Endothelial cell (in vitro differentiated cells): ENCODE results near the gene C11orf68. TPM values are rescaled to one million over a fixed set of nuclear protein-coding genes. Genes with fewer than 3 reads are reported as not detected.
A peak's percentile ranks its signal among the peaks of the same experiment; 100 is the strongest.

Experiments
- DNase-seq: peaks from one replicate; pipeline ENCODE4 v3.0.0; 2021; ENCODE audit warnings: low spot score
- H3K27ac Mint-ChIP-seq: one replicate; pipeline ENCODE4 v1.8.0; 2021; ENCODE audit warnings: mixed read lengths, inconsistent platforms; ENCODE audit not compliant: unreplicated experiment
- H3K27me3 Mint-ChIP-seq: one replicate; pipeline ENCODE4 v1.8.0; 2021; ENCODE audit warnings: mild to moderate bottlenecking, moderate library complexity, mixed read lengths, inconsistent platforms; ENCODE audit not compliant: unreplicated experiment
- H3K36me3 Mint-ChIP-seq: one replicate; pipeline ENCODE4 v1.8.0; 2021; ENCODE audit warnings: mild to moderate bottlenecking, low read depth, mixed read lengths, inconsistent platforms; ENCODE audit not compliant: unreplicated experiment
- H3K4me1 Mint-ChIP-seq: one replicate; pipeline ENCODE4 v1.8.0; 2021; ENCODE audit warnings: mild to moderate bottlenecking, mixed read lengths, inconsistent platforms; ENCODE audit not compliant: unreplicated experiment
- H3K4me3 Mint-ChIP-seq: one replicate; pipeline ENCODE4 v1.8.0; 2021; ENCODE audit warnings: mild to moderate bottlenecking, mixed read lengths, inconsistent platforms; ENCODE audit not compliant: unreplicated experiment
- H3K9me3 Mint-ChIP-seq: one replicate; pipeline ENCODE4 v1.8.0; 2021; ENCODE audit warnings: mixed read lengths, inconsistent platforms; ENCODE audit not compliant: unreplicated experiment
- total RNA-seq: library from RNA; stranded (reverse); fragmentation: NEBNext Ultra II Directional; extraction: Animal tissue kit (Norgen Biotek cat#: 25700); gene quantifications from one replicate; pipeline ENCODE4 v1.2.1, GENCODE V29; 2021; ENCODE audit not compliant: unreplicated experiment
- TF ChIP-seq, protein P1 (sequence below): fragments of 200-600 bp; sonication (generic); IDR thresholded peaks from one replicate; pipeline ENCODE4 v1.5.0; 2021; ENCODE audit warnings: antibody characterized with exemption; ENCODE audit not compliant: unreplicated experiment

Gene C11orf68
- total RNA-seq, 1 donor from 2014 or later: 31.1 TPM

DNA sequence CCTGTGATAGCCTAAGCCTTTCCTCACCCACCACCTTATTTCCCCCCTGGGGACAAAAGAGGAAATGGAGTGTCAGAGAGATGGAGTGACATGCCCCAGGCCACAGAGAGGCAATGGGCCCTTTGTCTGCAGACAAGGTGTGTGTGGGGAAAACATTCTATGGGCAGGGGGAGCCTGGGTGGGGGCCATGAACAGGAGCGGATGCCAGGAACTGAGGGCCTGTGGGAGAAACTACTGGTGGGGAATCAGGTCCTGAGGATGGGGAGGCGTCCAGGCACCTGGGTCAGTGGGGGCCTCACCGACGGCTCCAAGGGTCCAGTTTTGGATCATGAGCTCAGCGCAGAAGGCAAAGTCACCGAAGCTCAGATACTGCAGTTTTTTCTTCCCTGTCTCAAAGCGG lies 33.6 kb downstream of the C11orf68 start:
- Mint-ChIP-seq H3K9me3 (no peaks in the 10 kb centered on the region), H3K4me1 (peaks cover 28% of the 10 kb centered on the region), H3K27me3 (peaks cover 25% of the 10 kb centered on the region), H3K4me3 (peak overlapping the region; percentile 18), H3K27ac (no peak overlapping the region), H3K36me3 (peaks cover 20% of the 10 kb centered on the region)
- DNase-seq: no peak
- TF ChIP-seq, protein P1, sequence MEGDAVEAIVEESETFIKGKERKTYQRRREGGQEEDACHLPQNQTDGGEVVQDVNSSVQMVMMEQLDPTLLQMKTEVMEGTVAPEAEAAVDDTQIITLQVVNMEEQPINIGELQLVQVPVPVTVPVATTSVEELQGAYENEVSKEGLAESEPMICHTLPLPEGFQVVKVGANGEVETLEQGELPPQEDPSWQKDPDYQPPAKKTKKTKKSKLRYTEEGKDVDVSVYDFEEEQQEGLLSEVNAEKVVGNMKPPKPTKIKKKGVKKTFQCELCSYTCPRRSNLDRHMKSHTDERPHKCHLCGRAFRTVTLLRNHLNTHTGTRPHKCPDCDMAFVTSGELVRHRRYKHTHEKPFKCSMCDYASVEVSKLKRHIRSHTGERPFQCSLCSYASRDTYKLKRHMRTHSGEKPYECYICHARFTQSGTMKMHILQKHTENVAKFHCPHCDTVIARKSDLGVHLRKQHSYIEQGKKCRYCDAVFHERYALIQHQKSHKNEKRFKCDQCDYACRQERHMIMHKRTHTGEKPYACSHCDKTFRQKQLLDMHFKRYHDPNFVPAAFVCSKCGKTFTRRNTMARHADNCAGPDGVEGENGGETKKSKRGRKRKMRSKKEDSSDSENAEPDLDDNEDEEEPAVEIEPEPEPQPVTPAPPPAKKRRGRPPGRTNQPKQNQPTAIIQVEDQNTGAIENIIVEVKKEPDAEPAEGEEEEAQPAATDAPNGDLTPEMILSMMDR: no peak

DNA sequence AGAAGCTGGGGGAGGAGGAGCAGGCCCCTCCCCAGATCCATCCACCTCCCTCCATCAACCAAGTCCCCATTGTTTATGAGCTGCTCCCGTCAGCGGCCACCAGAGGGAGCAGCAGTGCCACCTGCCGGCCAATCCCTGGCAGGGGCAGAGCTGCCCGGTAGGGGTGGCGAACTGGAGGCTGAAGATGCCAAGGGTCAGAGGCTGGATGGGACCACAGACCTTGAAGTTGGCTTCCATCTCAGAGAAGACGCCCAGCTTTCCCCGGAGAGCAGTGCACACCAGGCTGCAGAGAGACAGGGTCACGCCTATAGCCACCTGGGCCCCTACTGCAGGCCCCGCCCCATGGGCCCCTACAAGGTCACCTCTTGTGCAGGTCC lies 34.2 kb downstream of the C11orf68 start:
- Mint-ChIP-seq H3K27me3 (peaks cover 20% of the 10 kb centered on the region), H3K9me3 (no peaks in the 10 kb centered on the region), H3K36me3 (peaks cover 20% of the 10 kb centered on the region), H3K27ac (no peak overlapping the region), H3K4me1 (peaks cover 22% of the 10 kb centered on the region), H3K4me3 (no peak overlapping the region)
- peak; percentile 90 for DNase-seq
- TF ChIP-seq, protein P1: peak; percentile 97

DNA sequence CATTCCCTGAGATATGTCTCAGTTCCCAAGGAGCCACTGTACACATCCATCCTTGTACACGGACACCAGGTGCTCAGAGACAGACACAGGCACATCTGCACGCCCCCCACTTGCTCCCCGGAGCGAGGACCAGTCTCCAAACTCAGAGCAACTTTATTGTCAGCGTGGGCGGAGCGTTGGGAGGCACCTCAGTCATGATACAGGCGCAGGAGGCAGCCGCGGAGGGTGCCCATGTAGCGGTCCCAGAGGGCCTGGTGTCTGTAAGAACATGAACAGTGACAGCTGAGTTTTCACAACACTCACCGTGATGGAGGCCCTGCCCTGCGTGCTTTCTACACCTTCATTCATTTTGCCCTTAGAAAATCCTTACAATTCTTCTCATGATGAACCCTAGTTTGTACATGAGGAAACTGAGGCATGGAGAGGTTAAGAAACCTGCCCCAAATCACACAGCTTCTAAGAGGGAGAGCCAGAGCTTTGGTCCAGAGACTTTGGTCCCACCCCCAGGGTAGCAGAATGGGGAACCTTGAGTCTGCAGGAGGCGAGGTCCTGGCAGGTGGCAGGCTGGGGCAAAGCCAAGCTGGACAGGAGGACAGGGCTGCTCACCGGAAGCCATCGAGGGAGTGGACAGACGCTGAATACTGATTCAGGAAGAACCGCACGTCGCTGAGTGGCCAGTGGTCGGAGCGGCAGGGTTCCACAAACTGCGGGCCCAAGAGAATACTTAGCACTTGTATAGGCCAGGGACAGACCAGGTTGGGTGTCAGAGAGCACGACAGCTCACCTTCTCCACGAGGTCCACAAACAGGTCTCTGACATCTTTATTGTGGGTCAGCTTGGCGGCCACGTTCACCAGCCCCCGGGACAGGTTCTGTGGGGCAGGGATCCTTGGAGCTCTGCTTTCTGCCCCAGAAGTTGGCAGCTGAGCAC lies 34.8 kb downstream of the C11orf68 start:
- TF ChIP-seq, protein P1: no peak
- Mint-ChIP-seq H3K27ac (peak overlapping the region; percentile 13), H3K27me3 (peaks cover 14% of the 10 kb centered on the region), H3K4me1 (peaks cover 16% of the 10 kb centered on the region), H3K4me3 (peak overlapping the region; percentile 67), H3K9me3 (no peaks in the 10 kb centered on the region), H3K36me3 (peaks cover 18% of the 10 kb centered on the region)
- DNase-seq: no peak

- H3K27ac Mint-ChIP-seq: peak overlapping the region; percentile 13
- peaks cover 8% of the 10 kb centered on the region for H3K27me3 Mint-ChIP-seq
- H3K4me1 Mint-ChIP-seq: peaks cover 10% of the 10 kb centered on the region
- peaks cover 16% of the 10 kb centered on the region for H3K36me3 Mint-ChIP-seq
- no peak overlapping the region for H3K4me3 Mint-ChIP-seq
- TF ChIP-seq, protein P1: no peak
- H3K9me3 Mint-ChIP-seq: no peaks in the 10 kb centered on the region
- DNase-seq: no peak
Observed at GRCh38 chr11:65883058-65883761, 35.7 kb downstream of the C11orf68 start.
